Fibroblast of pulmonary artery (primary cell): ENCODE results near the gene DECR2.

Experiments
- DNase-seq: peaks from one replicate; pipeline ENCODE4 v3.0.0-alpha.2; 2010; ENCODE audit warnings: low read depth
- H3K4me3 ChIP-seq: replicated peaks from 2 replicates; pipeline ENCODE4 v1.5.1; 2011; ENCODE audit warnings: low read depth, mild to moderate bottlenecking, control low read depth, low read length, moderate library complexity
- CTCF ChIP-seq: IDR thresholded peaks from 2 replicates; pipeline ENCODE4 v1.5.1; 2011; ENCODE audit warnings: mild to moderate bottlenecking, control low read depth, low read length, inconsistent platforms; ENCODE audit errors: missing control alignments

Gene DECR2

GRCh38 chr16:456891-457483, 55.3 kb downstream of the DECR2 start:
- TF ChIP-seq CTCF, result no peak
- peak; percentile 64 for DNase-seq
- peak overlapping the region; percentile 12 for H3K4me3 ChIP-seq

GRCh38 chr16:457732-458400, 56.2 kb downstream of the DECR2 start:
- peak; percentile 61 for DNase-seq
- H3K4me3 ChIP-seq, result no peak overlapping the region
- no peak for TF ChIP-seq CTCF

GRCh38 chr16:459761-460160, 58.1 kb downstream of the DECR2 start:
- TF ChIP-seq CTCF, result no peak
- no peak overlapping the region for H3K4me3 ChIP-seq
- no peak for DNase-seq

- TF ChIP-seq CTCF, result no peak
- DNase-seq, result no peak
- H3K4me3 ChIP-seq, result no peak overlapping the region
Observed at GRCh38 chr16:460787-461186, 59.1 kb downstream of the DECR2 start.
